Suprapubic skin (tissue), 3 donors: ENCODE results near the gene ZBTB2.

ENCODE experiments used
- CTCF ChIP-seq, 2 donors: fragments of 200-600 bp in 1 of 2; fragments of 450-650 bp in 1 of 2; sonication (generic) in 1 of 2; IDR thresholded peaks; one replicate each; pipeline ENCODE4 v1.5.1; 2016 to 2019; ENCODE audit warnings: antibody characterized with exemption in 2 of 2, mild to moderate bottlenecking in 1 of 2, moderate library complexity in 1 of 2
- POLR2A ChIP-seq, 2 donors: fragments of 450-650 bp; IDR thresholded peaks; one replicate each; pipeline ENCODE4 v1.6.1; 2017; ENCODE audit warnings: antibody characterized with exemption in 2 of 2, mild to moderate bottlenecking in 2 of 2, moderate library complexity in 2 of 2

GRCh38 chr6:151392427-151392826 is 1.1 kb upstream of the ZBTB2 start:
- TF ChIP-seq POLR2A (IDR thresholded peaks at IDR 0.05) (no peak), CTCF (IDR thresholded peaks at IDR 0.05) (no peak)
